Activated naive CD4-positive, alpha-beta T cell treated with anti-CD3 and anti-CD28 coated beads for 36 hours (primary cell): ENCODE results near the gene MADD. TPM values are rescaled to one million over a fixed set of nuclear protein-coding genes. Genes with fewer than 3 reads are reported as not detected.

Experiments
- CTCF ChIA-PET: fragments of 350-600 bp; sonication (Branson Sonifier 250); formaldehyde crosslinking; loops from one replicate; lab custom pipeline; 2021; ENCODE audit warnings: antibody characterized with exemption; lab: Charles Lee
- DNase-seq: peaks from one replicate; pipeline ENCODE4 v3.0.0-alpha.2; 2020
- H3K27ac Mint-ChIP-seq: one replicate; pipeline ENCODE4 v1.8.0; 2021; ENCODE audit warnings: mild to moderate bottlenecking, mixed read lengths
- H3K27me3 Mint-ChIP-seq: one replicate; pipeline ENCODE4 v1.8.0; 2021; ENCODE audit warnings: low read depth, mixed read lengths
- H3K36me3 Mint-ChIP-seq: one replicate; pipeline ENCODE4 v1.8.0; 2021; ENCODE audit warnings: low read depth, mixed read lengths
- H3K4me1 Mint-ChIP-seq: one replicate; pipeline ENCODE4 v1.8.0; 2021; ENCODE audit warnings: low read depth, mixed read lengths
- H3K4me3 Mint-ChIP-seq: one replicate; pipeline ENCODE4 v1.8.0; 2021; ENCODE audit warnings: mild to moderate bottlenecking, moderate library complexity, mixed read lengths
- H3K9me3 Mint-ChIP-seq: one replicate; pipeline ENCODE4 v1.8.0; 2021; ENCODE audit warnings: mixed read lengths
- intact Hi-C: fragments of 100-400 bp; cut with micrococcal nuclease; formaldehyde crosslinking; loops from one replicate; pipeline ENCODE4 v1.15.1; 2023
- total RNA-seq, 2 experiments: library from RNA; stranded (reverse); gene quantifications; one replicate each; pipeline ENCODE4 v1.2.3, GENCODE V29; 2021

The MADD gene
- total RNA-seq, 2 experiments from 2014 or later, result 49.9 to 52.2 TPM

GRCh38 chr11:47268448-47269001 lies 1.4 kb upstream of the MADD start:
- peak overlapping the region; percentile 85 for H3K4me3 Mint-ChIP-seq
- H3K4me1 Mint-ChIP-seq, result peaks cover 54% of the 10 kb centered on the region
- CTCF ChIA-PET, result interaction anchor here (1.0 to 1.5 kb wide), 4 partner anchors 9 to 91 kb away, joined by 3 to 13 read pairs (median 4); partner anchors contain the start of gene ACP2
- peaks cover 1% of the 10 kb centered on the region for H3K36me3 Mint-ChIP-seq
- H3K9me3 Mint-ChIP-seq, result no peaks in the 10 kb centered on the region
- H3K27ac Mint-ChIP-seq, result peak overlapping the region; percentile 98
- no peaks in the 10 kb centered on the region for H3K27me3 Mint-ChIP-seq
- DNase-seq, result no peak
- intact Hi-C loops, result loop anchor here (1.0 to 10.0 kb wide), 12 partner anchors 20 to 736 kb away; partner anchors contain the start of genes ACP2, ATG13, CKAP5 and DDB2

GRCh38 chr11:47269002-47269828 lies 718 bp upstream of the MADD start:
- CTCF ChIA-PET, result interaction anchor here (1.1 to 1.5 kb wide), 2 partner anchors 10 to 90 kb away, joined by 4 to 13 read pairs; no protein-coding TSS in a partner anchor
- peaks cover 55% of the 10 kb centered on the region for H3K4me1 Mint-ChIP-seq
- intact Hi-C loops, result loop anchor here (1.0 to 10.0 kb wide), 12 partner anchors 21 to 736 kb away; partner anchors contain the start of genes ACP2, ATG13, CKAP5 and DDB2

GRCh38 chr11:47270331-47271271 lies 668 bp downstream of the MADD start:
- peak; percentile 59 for DNase-seq
- H3K36me3 Mint-ChIP-seq, result peaks cover 1% of the 10 kb centered on the region
- H3K9me3 Mint-ChIP-seq, result no peaks in the 10 kb centered on the region
- peak overlapping the region; percentile 80 for H3K4me3 Mint-ChIP-seq
- intact Hi-C loops, result loop anchor here (2.0 to 5.0 kb wide), 3 partner anchors 82 to 282 kb away; partner anchors contain the start of genes CELF1 and MYBPC3
- peak overlapping the region; percentile 83 for H3K27ac Mint-ChIP-seq
- CTCF ChIA-PET, result interaction anchor here (0.6 to 2.7 kb wide), 6 partner anchors 12 to 104 kb away, joined by 3 to 19 read pairs (median 4); partner anchors contain the start of gene NR1H3
- peaks cover 46% of the 10 kb centered on the region for H3K4me1 Mint-ChIP-seq
- no peaks in the 10 kb centered on the region for H3K27me3 Mint-ChIP-seq

More at GRCh38 chr11:47269002-47269828, 718 bp upstream of the MADD start:
- peak; percentile 91 for DNase-seq
- peaks cover 1% of the 10 kb centered on the region for H3K36me3 Mint-ChIP-seq
- no peaks in the 10 kb centered on the region for H3K27me3 Mint-ChIP-seq
- no peaks in the 10 kb centered on the region for H3K9me3 Mint-ChIP-seq
- H3K27ac Mint-ChIP-seq, result peak overlapping the region; percentile 98
- H3K4me3 Mint-ChIP-seq, result peak overlapping the region; percentile 85

GRCh38 chr11:47271328-47271727 lies 1.4 kb downstream of the MADD start:
- DNase-seq, result no peak
- Mint-ChIP-seq H3K27me3 (no peaks in the 10 kb centered on the region), H3K36me3 (peaks cover 1% of the 10 kb centered on the region), H3K4me1 (peaks cover 42% of the 10 kb centered on the region), H3K9me3 (no peaks in the 10 kb centered on the region), H3K4me3 (peak overlapping the region; percentile 80), H3K27ac (peak overlapping the region; percentile 83)
- CTCF ChIA-PET, result interaction anchor here (0.6 to 2.7 kb wide), 7 partner anchors 13 to 103 kb away, joined by 3 to 19 read pairs (median 4); partner anchors contain the start of gene NR1H3
- intact Hi-C loops, result loop anchor here (2.0 to 5.0 kb wide), 3 partner anchors 81 to 281 kb away; partner anchors contain the start of genes CELF1 and MYBPC3

GRCh38 chr11:47271961-47272661 lies 2.2 kb downstream of the MADD start:
- no peak overlapping the region for H3K4me3 Mint-ChIP-seq
- peak overlapping the region; percentile 16 for H3K27ac Mint-ChIP-seq
- H3K4me1 Mint-ChIP-seq, result peaks cover 40% of the 10 kb centered on the region
- no peaks in the 10 kb centered on the region for H3K27me3 Mint-ChIP-seq
- CTCF ChIA-PET, result interaction anchor here (0.6 to 2.7 kb wide), 6 partner anchors 8 to 914 kb away, joined by 3 to 19 read pairs (median 4); partner anchors contain the start of gene NR1H3
- H3K36me3 Mint-ChIP-seq, result peaks cover 6% of the 10 kb centered on the region
- no peaks in the 10 kb centered on the region for H3K9me3 Mint-ChIP-seq
- intact Hi-C loops, result loop anchor here (2.0 to 5.0 kb wide), 3 partner anchors 80 to 281 kb away; partner anchors contain the start of genes CELF1 and MYBPC3
- DNase-seq, result no peak

GRCh38 chr11:47272706-47273105 lies 2.8 kb downstream of the MADD start:
- Mint-ChIP-seq H3K27me3 (no peaks in the 10 kb centered on the region), H3K4me1 (peaks cover 40% of the 10 kb centered on the region), H3K36me3 (peaks cover 6% of the 10 kb centered on the region), H3K4me3 (no peak overlapping the region), H3K27ac (no peak overlapping the region), H3K9me3 (no peaks in the 10 kb centered on the region)
- CTCF ChIA-PET, result interaction anchor here (0.6 to 2.7 kb wide), 5 partner anchors 8 to 915 kb away, joined by 3 to 19 read pairs (median 3); partner anchors contain the start of gene NR1H3
- intact Hi-C loops, result loop anchor here (5.0 kb wide), 2 partner anchors 80 to 180 kb away; partner anchors contain the start of gene MYBPC3
- DNase-seq, result no peak

GRCh38 chr11:47274495-47275235 lies 4.7 kb downstream of the MADD start:
- peaks cover 9% of the 10 kb centered on the region for H3K36me3 Mint-ChIP-seq
- no peaks in the 10 kb centered on the region for H3K9me3 Mint-ChIP-seq
- no peak overlapping the region for H3K4me3 Mint-ChIP-seq
- DNase-seq, result no peak
- H3K4me1 Mint-ChIP-seq, result peaks cover 25% of the 10 kb centered on the region
- H3K27me3 Mint-ChIP-seq, result no peaks in the 10 kb centered on the region
- H3K27ac Mint-ChIP-seq, result no peak overlapping the region
- intact Hi-C loops, result loop anchor here (5.0 kb wide), 2 partner anchors 78 to 178 kb away; partner anchors contain the start of gene MYBPC3
- CTCF ChIA-PET, result interaction anchor here (0.8 to 1.7 kb wide), 3 partner anchors 15 to 134 kb away, joined by 3 read pairs; no protein-coding TSS in a partner anchor

GRCh38 chr11:47276923-47277322 lies 7.0 kb downstream of the MADD start:
- Mint-ChIP-seq H3K27me3 (no peaks in the 10 kb centered on the region), H3K36me3 (peaks cover 11% of the 10 kb centered on the region), H3K9me3 (no peaks in the 10 kb centered on the region), H3K4me1 (peaks cover 12% of the 10 kb centered on the region), H3K4me3 (no peak overlapping the region), H3K27ac (no peak overlapping the region)
- no peak for DNase-seq
- intact Hi-C loops, result no loop called here
- CTCF ChIA-PET, result no interaction called here

- CTCF ChIA-PET, result no interaction called here
- DNase-seq, result no peak
- H3K36me3 Mint-ChIP-seq, result peaks cover 17% of the 10 kb centered on the region
- no peaks in the 10 kb centered on the region for H3K27me3 Mint-ChIP-seq
- no peak overlapping the region for H3K27ac Mint-ChIP-seq
- no peak overlapping the region for H3K4me3 Mint-ChIP-seq
- H3K4me1 Mint-ChIP-seq, result peaks cover 2% of the 10 kb centered on the region
- intact Hi-C loops, result no loop called here
- no peaks in the 10 kb centered on the region for H3K9me3 Mint-ChIP-seq
These were observed 8.1 kb downstream of the MADD start for GRCh38 chr11:47278058-47278457.

- H3K27ac Mint-ChIP-seq, result no peak overlapping the region
- no peaks in the 10 kb centered on the region for H3K27me3 Mint-ChIP-seq
- peaks cover 17% of the 10 kb centered on the region for H3K36me3 Mint-ChIP-seq
- no peaks in the 10 kb centered on the region for H3K9me3 Mint-ChIP-seq
- intact Hi-C loops, result no loop called here
- peaks cover 1% of the 10 kb centered on the region for H3K4me1 Mint-ChIP-seq
- CTCF ChIA-PET, result no interaction called here
- DNase-seq, result no peak
- no peak overlapping the region for H3K4me3 Mint-ChIP-seq
These were observed 8.8 kb downstream of the MADD start for GRCh38 chr11:47278769-47279168.
